Lung microvascular endothelial cell (primary cell): ENCODE results near the gene LACC1. TPM values are rescaled to one million over a fixed set of nuclear protein-coding genes. Genes with fewer than 3 reads are reported as not detected.

Experiments
- DNase-seq, 2 donors: peaks; one replicate each; pipeline versions ENCODE4 v3.0.0 to v3.0.0-alpha.2; 2010; ENCODE audit warnings: low read depth in 2 of 2
- total RNA-seq: library from RNA; depleted of rRNA; stranded (reverse); fragments of >200 nt; gene quantifications from 2 replicates; pipeline ENCODE4 v1.2.1, GENCODE V29; 2014

The LACC1 gene
- total RNA-seq, 1 donor from 2014 or later: 5.8 TPM

GRCh38 chr13:43883631-43884030, 3.9 kb downstream of the LACC1 start:
- no peak for DNase-seq

GRCh38 chr13:43884222-43884621, 4.5 kb downstream of the LACC1 start:
- no peak for DNase-seq

- no peak for DNase-seq
These were observed 14.7 kb downstream of the LACC1 start for GRCh38 chr13:43894438-43894837.

GRCh38 chr13:43895940-43896339, 16.2 kb downstream of the LACC1 start:
- no peak for DNase-seq

- DNase-seq: peak; percentile 72 to 79
These were observed 25.8 kb downstream of the LACC1 start for GRCh38 chr13:43905435-43906031.

- DNase-seq: peak; percentile 64 to 69
These were observed 28.7 kb downstream of the LACC1 start for GRCh38 chr13:43908156-43909126.

- DNase-seq: no peak
These were observed 31.2 kb downstream of the LACC1 start for GRCh38 chr13:43910856-43911255.

- DNase-seq: no peak
These were observed 31.6 kb downstream of the LACC1 start for GRCh38 chr13:43911278-43911677.

- DNase-seq: no peak
These were observed 32.2 kb downstream of the LACC1 start for GRCh38 chr13:43911871-43912270.

- no peak for DNase-seq
These were observed 35.7 kb downstream of the LACC1 start for GRCh38 chr13:43915451-43915850.

GRCh38 chr13:43916828-43917227, 37.1 kb downstream of the LACC1 start:
- no peak for DNase-seq

GRCh38 chr13:43918636-43919035, 38.9 kb downstream of the LACC1 start:
- DNase-seq: no peak

GRCh38 chr13:43920965-43921674, 41.4 kb downstream of the LACC1 start:
- DNase-seq: no peak

- DNase-seq: no peak
These were observed 45.0 kb downstream of the LACC1 start for GRCh38 chr13:43924549-43925245.

- no peak for DNase-seq
These were observed 50.2 kb downstream of the LACC1 start for GRCh38 chr13:43929947-43930346.

GRCh38 chr13:43933378-43933777, 53.7 kb downstream of the LACC1 start:
- DNase-seq: no peak

- no peak for DNase-seq
These were observed 54.6 kb downstream of the LACC1 start for GRCh38 chr13:43934273-43934672.

GRCh38 chr13:43935878-43936277, 56.2 kb downstream of the LACC1 start:
- DNase-seq: no peak

- peak in 1 of 2 donors; percentile 70 for DNase-seq
These were observed 56.9 kb downstream of the LACC1 start for GRCh38 chr13:43936647-43937046.

GRCh38 chr13:43937839-43938238, 58.1 kb downstream of the LACC1 start:
- DNase-seq: peak in 1 of 2 donors; percentile 61

GRCh38 chr13:43938449-43938848, 58.7 kb downstream of the LACC1 start:
- DNase-seq: no peak
